HEK293 (cell line): ENCODE results near the gene BEST2.

Source experiments
- AEBP2 ChIP-seq: fragments of 450-650 bp; formaldehyde crosslinking; IDR thresholded peaks from 2 replicates; pipeline ENCODE4 v1.5.1; 2016; ENCODE audit warnings: missing biosample characterization, missing genetic modification characterization, borderline replicate concordance
- BCL6B ChIP-seq: fragments of 450-650 bp; formaldehyde crosslinking; IDR thresholded peaks from 2 replicates; pipeline ENCODE4 v1.5.1; 2017; ENCODE audit warnings: missing biosample characterization, missing genetic modification characterization
- FEZF1 ChIP-seq: fragments of 450-650 bp; formaldehyde crosslinking; IDR thresholded peaks from 2 replicates; pipeline ENCODE4 v1.5.1; 2016; ENCODE audit warnings: missing biosample characterization, missing genetic modification characterization
- GLIS1 ChIP-seq: fragments of 450-650 bp; formaldehyde crosslinking; IDR thresholded peaks from 2 replicates; pipeline ENCODE4 v1.5.1; 2016; ENCODE audit warnings: missing biosample characterization, missing genetic modification characterization
- HOXA7 ChIP-seq: sonication (generic); formaldehyde crosslinking; IDR thresholded peaks from 2 replicates; pipeline ENCODE4 v1.8.1; 2022; ENCODE audit warnings: missing genetic modification reagents, borderline replicate concordance
- OSR2 ChIP-seq: fragments of 450-650 bp; formaldehyde crosslinking; IDR thresholded peaks from 2 replicates; pipeline ENCODE4 v1.5.1; 2016; ENCODE audit warnings: missing biosample characterization, missing genetic modification characterization
- PBX3 ChIP-seq: sonication (generic); formaldehyde crosslinking; IDR thresholded peaks from 2 replicates; pipeline ENCODE4 v1.8.1; 2022; ENCODE audit warnings: mild to moderate bottlenecking, moderate library complexity, missing genetic modification reagents
- ZBTB20 ChIP-seq: fragments of 450-650 bp; formaldehyde crosslinking; IDR thresholded peaks from 2 replicates; pipeline ENCODE4 v1.5.1; 2016; ENCODE audit warnings: missing biosample characterization, missing genetic modification characterization
- ZBTB44 ChIP-seq: fragments of 450-650 bp; IDR thresholded peaks from 2 replicates; pipeline ENCODE4 v1.5.1; 2018; ENCODE audit warnings: missing biosample characterization, mild to moderate bottlenecking, missing genetic modification characterization
- ZBTB7A ChIP-seq: fragments of 450-650 bp; formaldehyde crosslinking; IDR thresholded peaks from 2 replicates; pipeline ENCODE4 v1.5.1; 2016; ENCODE audit warnings: low read depth, missing biosample characterization, missing genetic modification characterization
- ZEB2 ChIP-seq: fragments of 450-650 bp; formaldehyde crosslinking; IDR thresholded peaks from 2 replicates; pipeline ENCODE4 v1.5.1; 2016; ENCODE audit warnings: missing biosample characterization, missing genetic modification characterization
- ZFHX2 ChIP-seq: fragments of 450-650 bp; formaldehyde crosslinking; conservative IDR thresholded peaks from 2 replicates; pipeline ENCODE4 v1.5.1; 2016; ENCODE audit warnings: missing biosample characterization, missing genetic modification characterization
- ZNF10 ChIP-seq: fragments of 450-650 bp; formaldehyde crosslinking; IDR thresholded peaks from 2 replicates; pipeline ENCODE4 v1.5.1; 2017; ENCODE audit warnings: missing biosample characterization, missing genetic modification characterization
- ZNF112 ChIP-seq: fragments of 450-650 bp; formaldehyde crosslinking; IDR thresholded peaks from 2 replicates; pipeline ENCODE4 v1.5.0; 2017; ENCODE audit warnings: missing biosample characterization, missing genetic modification characterization
- ZNF146 ChIP-seq: fragments of 450-650 bp; formaldehyde crosslinking; IDR thresholded peaks from 2 replicates; pipeline ENCODE4 v1.5.1; 2016; ENCODE audit warnings: missing biosample characterization, missing genetic modification characterization
- ZNF157 ChIP-seq: fragments of 450-650 bp; formaldehyde crosslinking; IDR thresholded peaks from 2 replicates; pipeline ENCODE4 v1.5.1; 2016; ENCODE audit warnings: missing biosample characterization, missing genetic modification characterization
- ZNF2 ChIP-seq: fragments of 450-650 bp; formaldehyde crosslinking; IDR thresholded peaks from 2 replicates; pipeline ENCODE4 v1.5.1; 2016; ENCODE audit warnings: missing biosample characterization, missing genetic modification characterization
- ZNF280D ChIP-seq: fragments of 450-650 bp; formaldehyde crosslinking; IDR thresholded peaks from 2 replicates; pipeline ENCODE4 v1.5.1; 2016; ENCODE audit warnings: missing biosample characterization, missing genetic modification characterization
- ZNF292 ChIP-seq: fragments of 450-650 bp; formaldehyde crosslinking; IDR thresholded peaks from 2 replicates; pipeline ENCODE4 v1.5.1; 2016; ENCODE audit warnings: low read depth, missing biosample characterization, missing genetic modification characterization, borderline replicate concordance
- ZNF426 ChIP-seq: fragments of 450-650 bp; formaldehyde crosslinking; IDR thresholded peaks from 2 replicates; pipeline ENCODE4 v1.5.1; 2017; ENCODE audit warnings: missing biosample characterization, missing genetic modification characterization, mild to moderate bottlenecking, inconsistent platforms, moderate library complexity
- ZNF560 ChIP-seq: fragments of 450-650 bp; formaldehyde crosslinking; IDR thresholded peaks from 2 replicates; pipeline ENCODE4 v1.5.1; 2017; ENCODE audit warnings: missing biosample characterization, missing genetic modification characterization, borderline replicate concordance
- ZNF561 ChIP-seq: fragments of 450-650 bp; IDR thresholded peaks from 2 replicates; pipeline ENCODE4 v1.5.1; 2018; ENCODE audit warnings: missing biosample characterization, missing genetic modification characterization, borderline replicate concordance
- ZNF621 ChIP-seq: fragments of 450-650 bp; formaldehyde crosslinking; IDR thresholded peaks from 2 replicates; pipeline ENCODE4 v1.5.1; 2017; ENCODE audit warnings: missing biosample characterization, missing genetic modification characterization
- ZNF677 ChIP-seq: fragments of 450-650 bp; IDR thresholded peaks from 2 replicates; pipeline ENCODE4 v1.5.0; 2018; ENCODE audit warnings: missing biosample characterization, mild to moderate bottlenecking, missing genetic modification characterization, moderate library complexity
- ZNF704 ChIP-seq: fragments of 450-650 bp; formaldehyde crosslinking; IDR thresholded peaks from 2 replicates; pipeline ENCODE4 v1.5.1; 2016; ENCODE audit warnings: missing biosample characterization, missing genetic modification characterization
- ZNF76 ChIP-seq: fragments of 450-650 bp; formaldehyde crosslinking; IDR thresholded peaks from 2 replicates; pipeline ENCODE4; 2016; ENCODE audit warnings: low read depth, missing biosample characterization, missing genetic modification characterization, borderline replicate concordance
- ZNF791 ChIP-seq: fragments of 450-650 bp; formaldehyde crosslinking; IDR thresholded peaks from 2 replicates; pipeline ENCODE4 v1.5.1; 2016; ENCODE audit warnings: missing biosample characterization, missing genetic modification characterization
- ZNF843 ChIP-seq: fragments of 450-650 bp; formaldehyde crosslinking; IDR thresholded peaks from 2 replicates; pipeline ENCODE4 v1.5.1; 2016; ENCODE audit warnings: missing biosample characterization, missing genetic modification characterization

BEST2 gene

GRCh38 chr19:12722566-12723380 is 28.8 kb upstream of the BEST2 start (continued):
- TF ChIP-seq GLIS1 (tag by site-specific recombination) (peak; percentile 17), ZNF704 (no peak), ZBTB7A (tag by site-specific recombination) (no peak), ZNF560 (tag by site-specific recombination) (no peak), ZBTB44 (tag by site-specific recombination) (no peak), ZNF426 (tag by site-specific recombination) (no peak), ZNF843 (tag by site-specific recombination) (peak; percentile 70), ZNF621 (tag by site-specific recombination) (no peak), ZNF2 (peak; percentile 61; the same call in 1 of the 2 replicates), ZNF677 (tag by site-specific recombination) (no peak), BCL6B (no peak), ZNF112 (tag by site-specific recombination) (no peak), AEBP2 (tag by site-specific recombination) (no peak), ZNF10 (tag by site-specific recombination) (no peak), ZEB2 (tag by site-specific recombination) (peak; percentile 73), ZNF561 (tag by site-specific recombination) (peak; percentile 51; the same call in 1 of the 2 replicates), ZNF280D (tag by site-specific recombination) (no peak), ZFHX2 (no peak; the same call in 1 of the 2 replicates), PBX3 (CRISPR knock-in tag) (no peak), OSR2 (tag by site-specific recombination) (0 out of 2 replicates have a peak, but pooled peaks have one; percentile 32), ZNF76 (tag by site-specific recombination) (peak; percentile 89), HOXA7 (CRISPR knock-in tag) (no peak), ZNF157 (tag by site-specific recombination) (no peak), ZNF292 (tag by site-specific recombination) (no peak), ZNF791 (tag by site-specific recombination) (no peak), ZBTB20 (tag by site-specific recombination) (peak; percentile 68), FEZF1 (tag by site-specific recombination) (peak; percentile 48; the same call in 1 of the 2 replicates), ZNF146 (tag by site-specific recombination) (peak; percentile 6; the same call in 1 of the 2 replicates)
